Renal cortex interstitium (tissue), 15 donors: ENCODE results near the gene AMOTL2. TPM values are rescaled to one million over a fixed set of nuclear protein-coding genes. Genes with fewer than 3 reads are reported as not detected.

Source experiments
- DNase-seq, 11 donors: peaks; one replicate each; pipeline ENCODE4 v3.0.0-alpha.2; 2013; ENCODE audit warnings: low read depth in 9 of 11, low spot score in 4 of 11; ENCODE audit errors: extremely low read depth in 1 of 11
- long read RNA-seq, 16 experiments: transcript quantifications; one replicate each; lab custom pipeline, GENCODE V29; 2026
- polyA plus RNA-seq, 3 donors: library from polyadenylated mRNA; unstranded; fragments of 120-200 nt; gene quantifications; one replicate each; pipeline ENCODE4 v1.2.1, GENCODE V29; 2013; ENCODE audit not compliant: insufficient read length in 3 of 3

The AMOTL2 gene
- polyA plus RNA-seq = 100 to 1,000 TPM in 1 of 3 donors, 10 to 100 TPM in 2; 79.8 to 100 (median 87.0) TPM
- long read RNA-seq, donor 1, full-length matches to known transcripts = 5 of 59 reads
- long read RNA-seq, donor 1, partial matches to known transcripts = 54 of 59 reads
- long read RNA-seq, donor 1, other reads (novel, unspliced or antisense) = 0 of 59 reads
- long read RNA-seq, donor 2, full-length matches to known transcripts = 1 of 54 reads
- long read RNA-seq, donor 2, partial matches to known transcripts = 53 of 54 reads
- long read RNA-seq, donor 2, other reads (novel, unspliced or antisense) = 0 of 54 reads
- long read RNA-seq, donor 3, full-length matches to known transcripts = 10 of 19 reads
- long read RNA-seq, donor 3, partial matches to known transcripts = 9 of 19 reads
- long read RNA-seq, donor 3, other reads (novel, unspliced or antisense) = 0 of 19 reads
- long read RNA-seq, donor 4, full-length matches to known transcripts = 13 of 30 reads
- long read RNA-seq, donor 4, partial matches to known transcripts = 17 of 30 reads
- long read RNA-seq, donor 4, other reads (novel, unspliced or antisense) = 0 of 30 reads
- long read RNA-seq, donor 5 = 0 reads
- long read RNA-seq, donor 6, full-length matches to known transcripts = 6 of 47 reads
- long read RNA-seq, donor 6, partial matches to known transcripts = 41 of 47 reads
- long read RNA-seq, donor 6, other reads (novel, unspliced or antisense) = 0 of 47 reads
- long read RNA-seq, donor 7, full-length matches to known transcripts = 13 of 44 reads
- long read RNA-seq, donor 7, partial matches to known transcripts = 31 of 44 reads
- long read RNA-seq, donor 7, other reads (novel, unspliced or antisense) = 0 of 44 reads
- long read RNA-seq, donor 8, full-length matches to known transcripts = 15 of 62 reads
- long read RNA-seq, donor 8, partial matches to known transcripts = 47 of 62 reads
- long read RNA-seq, donor 8, other reads (novel, unspliced or antisense) = 0 of 62 reads
- long read RNA-seq, donor 9, full-length matches to known transcripts = 9 of 35 reads
- long read RNA-seq, donor 9, partial matches to known transcripts = 26 of 35 reads
- long read RNA-seq, donor 9, other reads (novel, unspliced or antisense) = 0 of 35 reads
- long read RNA-seq, donor 10, full-length matches to known transcripts = 8 of 31 reads
- long read RNA-seq, donor 10, partial matches to known transcripts = 23 of 31 reads
- long read RNA-seq, donor 10, other reads (novel, unspliced or antisense) = 0 of 31 reads
- long read RNA-seq, donor 11, full-length matches to known transcripts = 13 of 42 reads
- long read RNA-seq, donor 11, partial matches to known transcripts = 29 of 42 reads
- long read RNA-seq, donor 11, other reads (novel, unspliced or antisense) = 0 of 42 reads
- long read RNA-seq, donor 12, full-length matches to known transcripts = 6 of 6 reads
- long read RNA-seq, donor 12, partial matches to known transcripts = 0 of 6 reads
- long read RNA-seq, donor 12, other reads (novel, unspliced or antisense) = 0 of 6 reads
- long read RNA-seq, donor 13, full-length matches to known transcripts = 17 of 94 reads
- long read RNA-seq, donor 13, partial matches to known transcripts = 77 of 94 reads
- long read RNA-seq, donor 13, other reads (novel, unspliced or antisense) = 0 of 94 reads
- long read RNA-seq, donor 14, full-length matches to known transcripts = 12 of 28 reads
- long read RNA-seq, donor 14, partial matches to known transcripts = 16 of 28 reads
- long read RNA-seq, donor 14, other reads (novel, unspliced or antisense) = 0 of 28 reads
- long read RNA-seq, donor 15, full-length matches to known transcripts = 6 of 16 reads
- long read RNA-seq, donor 15, partial matches to known transcripts = 10 of 16 reads
- long read RNA-seq, donor 15, other reads (novel, unspliced or antisense) = 0 of 16 reads
- long read RNA-seq, donor 16, full-length matches to known transcripts = 43 of 108 reads
- long read RNA-seq, donor 16, partial matches to known transcripts = 57 of 108 reads
- long read RNA-seq, donor 16, other reads (novel, unspliced or antisense) = 8 of 108 reads

- DNase-seq = peak; percentile 89 to 97 (median 95)
These were observed at the start of gene AMOTL2 for GRCh38 chr3:134374105-134374790. TSS of gene AMOTL2 (minus strand) at chr3:134374447. CDS start at chr3:134371433, 3,014 bp downstream.

- no peak for DNase-seq
These were observed 48.9 kb upstream of the AMOTL2 start for GRCh38 chr3:134423153-134423552.

GRCh38 chr3:134419960-134420321 lies 45.7 kb upstream of the AMOTL2 start:
- no peak for DNase-seq

- peak in 2 of 11 donors; percentile 23 to 29 for DNase-seq
These were observed 45.1 kb upstream of the AMOTL2 start for GRCh38 chr3:134419214-134419959.

- DNase-seq = no peak
These were observed 34.8 kb upstream of the AMOTL2 start for GRCh38 chr3:134409041-134409440.

GRCh38 chr3:134407239-134407625 lies 33.0 kb upstream of the AMOTL2 start:
- no peak for DNase-seq

GRCh38 chr3:134406331-134407238 lies 32.3 kb upstream of the AMOTL2 start:
- DNase-seq = peak in 8 of 11 donors; percentile 39 to 59 (median 44)

GRCh38 chr3:134404366-134404885 lies 30.2 kb upstream of the AMOTL2 start:
- no peak for DNase-seq

GRCh38 chr3:134397755-134398154 lies 23.5 kb upstream of the AMOTL2 start:
- no peak for DNase-seq

- no peak for DNase-seq
These were observed 20.9 kb upstream of the AMOTL2 start for GRCh38 chr3:134395103-134395502.

- DNase-seq = no peak
These were observed 20.1 kb upstream of the AMOTL2 start for GRCh38 chr3:134394380-134394779.

GRCh38 chr3:134393074-134393473 lies 18.8 kb upstream of the AMOTL2 start:
- DNase-seq = no peak

- DNase-seq = no peak
These were observed 18.2 kb upstream of the AMOTL2 start for GRCh38 chr3:134392336-134392983.

- no peak for DNase-seq
These were observed 15.6 kb upstream of the AMOTL2 start for GRCh38 chr3:134389865-134390264.
